H1 (cell line): Measurements from ENCODE around the gene ATP2B1. TPM values are rescaled to one million over a fixed set of nuclear protein-coding genes. Genes with fewer than 3 reads are reported as not detected.

Source experiments
- CTCF ChIA-PET: fragments of 300-600 bp; sonication (Branson Sonifier 250); formaldehyde crosslinking; loops from one replicate; lab custom pipeline; 2021; ENCODE audit not compliant: partially characterized antibody; lab: Charles Lee
- POLR2A ChIA-PET: fragments of 300-600 bp; sonication (Branson Sonifier 250); formaldehyde crosslinking; loops from one replicate; lab custom pipeline; 2021; ENCODE audit warnings: inconsistent platforms; ENCODE audit not compliant: partially characterized antibody; lab: Charles Lee
- DNase-seq, 2 experiments: peaks; one replicate each; pipeline versions ENCODE4 v3.0.0 to v3.0.0-alpha.2; 2010 to 2022; ENCODE audit warnings: low spot score in 2 of 2, low read depth in 1 of 2, mixed read lengths in 1 of 2
- FAIRE-seq: peaks from 2 replicates; lab custom pipeline; 2011; peaks lifted over from hg19 to GRCh38; lab: Jason Lieb, UNC
- H2AFZ ChIP-seq: 2 replicates; pipeline ENCODE4 v1.8.1; 2012; ENCODE audit warnings: low read length, inconsistent platforms
- H2AK5ac ChIP-seq: 2 replicates; pipeline ENCODE4 v1.6.1; 2013; ENCODE audit warnings: low read depth, low read length
- H2BK120ac ChIP-seq: replicated peaks from 2 replicates; pipeline ENCODE3; 2013; ENCODE audit warnings: low read depth, low read length, inconsistent platforms
- H2BK12ac ChIP-seq: 2 replicates; pipeline ENCODE4 v1.6.1; 2013; ENCODE audit warnings: low read depth, low read length
- H2BK15ac ChIP-seq: 2 replicates; pipeline ENCODE4 v1.6.1; 2013; ENCODE audit warnings: low read length
- H2BK20ac ChIP-seq: 2 replicates; pipeline ENCODE4 v1.6.1; 2013; ENCODE audit warnings: low read length
- H2BK5ac ChIP-seq: 2 replicates; pipeline ENCODE4 v1.6.1; 2013; ENCODE audit warnings: low read depth, low read length
- H3K14ac ChIP-seq: 2 replicates; pipeline ENCODE4 v1.6.1; 2013; ENCODE audit warnings: inconsistent platforms; ENCODE audit not compliant: insufficient read length
- H3K18ac ChIP-seq: 2 replicates; pipeline ENCODE4 v1.6.1; 2013; ENCODE audit warnings: low read length; ENCODE audit errors: extremely low read depth
- H3K23ac ChIP-seq: 2 replicates; pipeline ENCODE4 v1.6.1; 2013; ENCODE audit warnings: inconsistent platforms; ENCODE audit not compliant: insufficient read length
- H3K23me2 ChIP-seq: 2 replicates; pipeline ENCODE4 v1.6.1; 2013; ENCODE audit warnings: low read depth, low read length
- H3K27ac ChIP-seq: 2 replicates; pipeline ENCODE4 v1.6.1; 2011; ENCODE audit warnings: low read depth, low read length, inconsistent platforms
- H3K27me3 ChIP-seq, 4 experiments: replicated peaks in 1 of 4; 1 replicate in 1 of 4; 2 replicates in 3 of 4; pipeline versions ENCODE4 v1.6.1 to v1.8.1; 2011 to 2013; ENCODE audit warnings: low read length in 3 of 4, mild to moderate bottlenecking in 3 of 4, inconsistent platforms in 2 of 4, mixed read lengths in 2 of 4, moderate library complexity in 1 of 4; ENCODE audit not compliant: control insufficient read depth in 3 of 4, insufficient read depth in 3 of 4; ENCODE audit errors: extremely low read depth in 1 of 4
- H3K36me3 ChIP-seq, 4 experiments: 2 replicates each; pipeline versions ENCODE4 v1.6.1 to v1.8.1; 2011 to 2013; ENCODE audit warnings: mild to moderate bottlenecking in 4 of 4, low read length in 3 of 4, moderate library complexity in 2 of 4, control low read depth in 1 of 4, inconsistent platforms in 1 of 4; ENCODE audit not compliant: insufficient read depth in 4 of 4, control insufficient read depth in 2 of 4
- H3K4ac ChIP-seq: replicated peaks from 2 replicates; pipeline ENCODE3; 2013; ENCODE audit warnings: low read length, low read depth, mixed read lengths, inconsistent platforms; ENCODE audit not compliant: insufficient read length
- H3K4me1 ChIP-seq, 4 experiments: replicated peaks in 1 of 4; 1 replicate in 1 of 4; 2 replicates in 3 of 4; pipeline versions ENCODE4 v1.6.1 to v1.8.1; 2011 to 2013; ENCODE audit warnings: low read length in 3 of 4, inconsistent platforms in 2 of 4, mixed read lengths in 1 of 4; ENCODE audit not compliant: insufficient read depth in 4 of 4, control insufficient read depth in 3 of 4
- H3K4me2 ChIP-seq, 2 experiments: 2 replicates each; pipeline versions ENCODE4 v1.6.1 to v1.8.1; 2011 to 2013; ENCODE audit warnings: low read depth in 2 of 2, low read length in 2 of 2, control low read depth in 1 of 2, inconsistent platforms in 1 of 2, mild to moderate bottlenecking in 1 of 2; ENCODE audit not compliant: insufficient read depth in 1 of 2
- H3K4me3 ChIP-seq, 4 experiments: fragments of 200-600, 300-600 bp in 1 of 4; sonication (generic), shearing (Covaris generic), sonication (Bioruptor Twin) in 1 of 4; 2 replicates each; pipeline versions ENCODE4 v1.5.1 to v1.8.1; 2011 to 2016; ENCODE audit warnings: low read length in 4 of 4, low read depth in 3 of 4, control low read depth in 2 of 4, inconsistent platforms in 2 of 4, mild to moderate bottlenecking in 2 of 4, mixed read lengths in 1 of 4, moderate library complexity in 1 of 4; ENCODE audit not compliant: insufficient read depth in 2 of 4; ENCODE audit errors: extremely low read depth in 1 of 4
- H3K56ac ChIP-seq: replicated peaks from 2 replicates; pipeline ENCODE3; 2013; ENCODE audit warnings: low read depth, mild to moderate bottlenecking, mixed read lengths, low read length, inconsistent platforms; ENCODE audit not compliant: insufficient read length
- H3K79me1 ChIP-seq: 2 replicates; pipeline ENCODE4 v1.6.1; 2013; ENCODE audit warnings: low read depth, low read length, control low read depth
- H3K79me2 ChIP-seq, 2 experiments: 2 replicates each; pipeline versions ENCODE4 v1.6.1 to v1.8.1; 2012 to 2013; ENCODE audit warnings: low read length in 2 of 2, mild to moderate bottlenecking in 2 of 2, inconsistent platforms in 1 of 2; ENCODE audit not compliant: insufficient read depth in 2 of 2, control insufficient read depth in 1 of 2
- H3K9ac ChIP-seq, 4 experiments: replicated peaks in 1 of 4; 1 replicate in 1 of 4; 2 replicates in 3 of 4; pipeline versions ENCODE4 v1.6.1 to v1.8.1; 2011 to 2013; ENCODE audit warnings: low read depth in 3 of 4, low read length in 3 of 4, control low read depth in 2 of 4, mild to moderate bottlenecking in 2 of 4, moderate library complexity in 2 of 4, inconsistent platforms in 1 of 4; ENCODE audit errors: extremely low read depth in 1 of 4
- H3K9me3 ChIP-seq, 2 experiments: 2 replicates each; pipeline versions ENCODE4 v1.6.1 to v1.8.1; 2012 to 2013; ENCODE audit warnings: mild to moderate bottlenecking in 2 of 2, moderate library complexity in 2 of 2, control low read depth in 1 of 2, inconsistent platforms in 1 of 2, low read depth in 1 of 2, low read length in 1 of 2, mixed read lengths in 1 of 2; ENCODE audit not compliant: insufficient read depth in 2 of 2
- H4K20me1 ChIP-seq, 2 experiments: replicated peaks in 1 of 2; 2 replicates each; pipeline versions ENCODE3 to v1.8.1; 2011 to 2013; ENCODE audit warnings: inconsistent platforms in 2 of 2, low read length in 2 of 2, mild to moderate bottlenecking in 1 of 2; ENCODE audit not compliant: insufficient read depth in 2 of 2, control insufficient read depth in 1 of 2
- H4K5ac ChIP-seq: 2 replicates; pipeline ENCODE4 v1.6.1; 2013; ENCODE audit warnings: low read length, low read depth, mixed read lengths, inconsistent platforms; ENCODE audit not compliant: insufficient read length
- H4K8ac ChIP-seq: 2 replicates; pipeline ENCODE4 v1.8.0; 2013; ENCODE audit warnings: mild to moderate bottlenecking, moderate library complexity, low read length, inconsistent platforms; ENCODE audit not compliant: insufficient read depth; ENCODE audit errors: extremely low read depth
- H4K91ac ChIP-seq: replicated peaks from 2 replicates; pipeline ENCODE3; 2013; ENCODE audit warnings: low read length, mixed read lengths, inconsistent platforms; ENCODE audit not compliant: insufficient read length
- CBX5 ChIP-seq: fragments of 300-800, 300-1000 bp; sonication (generic); IDR thresholded peaks from 2 replicates; pipeline ENCODE4 v1.7.1; 2016; ENCODE audit warnings: antibody characterized with exemption, low read length, low read depth
- E2F6 ChIP-seq: IDR thresholded peaks from 2 replicates; pipeline ENCODE4 v1.6.1; 2012; ENCODE audit warnings: inconsistent platforms
- EZH2 ChIP-seq: fragments of 200-600 bp; sonication (generic); IDR thresholded peaks from 2 replicates; pipeline ENCODE4 v1.7.1; 2012; ENCODE audit warnings: low read depth, mild to moderate bottlenecking, moderate library complexity, low read length, inconsistent platforms; ENCODE audit not compliant: severe bottlenecking
- HDAC6 ChIP-seq: IDR thresholded peaks from one replicate; pipeline ENCODE4 v1.7.1; 2012; ENCODE audit warnings: low read depth, mild to moderate bottlenecking, inconsistent platforms, low read length, moderate library complexity
- KDM5A ChIP-seq: fragments of 200-600 bp; IDR thresholded peaks from 2 replicates; pipeline ENCODE4 v1.7.1; 2012; ENCODE audit warnings: mild to moderate bottlenecking, low read length, inconsistent platforms, mixed read lengths
- RBBP5 ChIP-seq: IDR thresholded peaks from 2 replicates; pipeline ENCODE4 v1.7.1; 2012; ENCODE audit warnings: low read depth, mild to moderate bottlenecking, inconsistent platforms, low read length, moderate library complexity, borderline replicate concordance
- RNF2 ChIP-seq: fragments of 200-900, 300-1000 bp; sonication (generic); IDR thresholded peaks from 2 replicates; pipeline ENCODE4 v1.7.1; 2016; ENCODE audit warnings: borderline replicate concordance, low read depth, mild to moderate bottlenecking, antibody characterized with exemption, low read length; ENCODE audit not compliant: poor library complexity, severe bottlenecking; ENCODE audit errors: missing control alignments
- RXRA ChIP-seq: IDR thresholded peaks from 2 replicates; pipeline ENCODE4 v1.6.1; 2011; ENCODE audit warnings: low read depth, mild to moderate bottlenecking, low read length, moderate library complexity; ENCODE audit not compliant: insufficient read depth
- SIN3A ChIP-seq, 2 experiments: IDR thresholded peaks in 1 of 2; conservative IDR thresholded peaks in 1 of 2; 2 replicates each; pipeline ENCODE4 v1.6.1; 2011 to 2012; ENCODE audit warnings: low read length in 2 of 2, improper control_type of control experiment in 1 of 2, low read depth in 1 of 2, mild to moderate bottlenecking in 1 of 2
- SP4 ChIP-seq: IDR thresholded peaks from 2 replicates; pipeline ENCODE4 v1.6.1; 2012; ENCODE audit warnings: low read length, inconsistent platforms
- SRF ChIP-seq: IDR thresholded peaks from 2 replicates; pipeline ENCODE4 v1.6.1; 2011; ENCODE audit warnings: mild to moderate bottlenecking, low read depth, low read length, moderate library complexity
- TAF7 ChIP-seq: optimal IDR thresholded peaks from 2 replicates; pipeline ENCODE3; 2011; ENCODE audit warnings: low read depth, mild to moderate bottlenecking, inconsistent platforms, low read length, moderate library complexity, borderline replicate concordance
- TCF12 ChIP-seq: IDR thresholded peaks from 2 replicates; pipeline ENCODE4 v1.6.1; 2011; ENCODE audit warnings: low read depth, mild to moderate bottlenecking, low read length
- TEAD4 ChIP-seq: IDR thresholded peaks from 2 replicates; pipeline ENCODE4 v1.6.1; 2012; ENCODE audit warnings: low read depth, low read length, inconsistent platforms, mixed read lengths
- polyA plus RNA-seq, 7 experiments: library from polyadenylated mRNA; depleted of rRNA in 3 of 7; stranded (reverse) in 5 of 7; unstranded in 2 of 7; fragments of >200 nt in 5 of 7; fragments of 200-250 nt in 2 of 7; gene quantifications; 1 replicate in 5 of 7; 2 replicates in 1 of 7; 4 replicates in 1 of 7; pipeline versions ENCODE4 v1.2.1 to v1.2.3, GENCODE V29; 2011 to 2013; ENCODE audit warnings: missing spikeins in 2 of 7, mixed read lengths in 2 of 7
- total RNA-seq: library from RNA; stranded (reverse); fragmentation: NEBNext Ultra II Directional; extraction: Animal tissue kit (Norgen Biotek cat#: 25700); gene quantifications from 2 replicates; pipeline ENCODE4 v1.2.1, GENCODE V29; 2021

Gene ATP2B1
- total and polyA plus RNA-seq, 2 of the 8 experiments (the other 6 are each of a cell fraction or from before 2014, with no cell fraction given): 4.3 to 32.0 TPM

- H3K27me3 ChIP-seq: no peaks in the 10 kb centered on the region
- H3K23me2 ChIP-seq: no peaks in the 10 kb centered on the region; the same call in 1 of the 2 replicates
- H3K79me2 ChIP-seq: no peaks in the 10 kb centered on the region
- no peak overlapping the region for H3K56ac ChIP-seq
- no peak overlapping the region for H3K4me2 ChIP-seq
- ChIA-PET POLR2A (no interaction called here), CTCF (interaction anchor here (0.6 kb wide), 1 partner anchor 273 kb away, joined by 3 read pairs; no protein-coding TSS in a partner anchor)
- H3K9ac ChIP-seq: no peak overlapping the region
- no peak overlapping the region for H2BK15ac ChIP-seq
- H3K79me1 ChIP-seq: no peaks in the 10 kb centered on the region
- H4K91ac ChIP-seq: no peak overlapping the region
- H3K36me3 ChIP-seq: no peaks in the 10 kb centered on the region
- no peak overlapping the region for H2BK20ac ChIP-seq
- H3K18ac ChIP-seq: no peak overlapping the region
- FAIRE-seq (no peak), DNase-seq (no peak)
- no peak overlapping the region for H4K5ac ChIP-seq
- H3K4me1 ChIP-seq: no peaks in the 10 kb centered on the region
- no peak overlapping the region for H3K4ac ChIP-seq
- H4K8ac ChIP-seq: no peak overlapping the region
- no peak overlapping the region for H3K4me3 ChIP-seq
- H2AFZ ChIP-seq: no peak overlapping the region
- no peak overlapping the region for H3K14ac ChIP-seq
- no peak overlapping the region for H2BK5ac ChIP-seq
- no peak overlapping the region for H2BK120ac ChIP-seq
- no peak overlapping the region for H3K27ac ChIP-seq
- H2AK5ac ChIP-seq: no peak overlapping the region
- no peak overlapping the region for H3K23ac ChIP-seq
- no peaks in the 10 kb centered on the region for H3K9me3 ChIP-seq
- no peaks in the 10 kb centered on the region for H4K20me1 ChIP-seq
- no peak overlapping the region for H2BK12ac ChIP-seq
- TF ChIP-seq E2F6 (no peak), EZH2 (no peak), SIN3A (conservative IDR thresholded peaks at IDR 0.05 in 1 of 2, IDR thresholded peaks at IDR 0.05 in 1 of 2; ENCODE audit: low read depth in 1 of 2, low read length in 2 of 2) (no peak), KDM5A (no peak), RXRA (no peak), SRF (no peak), CBX5 (no peak), RBBP5 (no peak), TEAD4 (no peak), HDAC6 (no peak), RNF2 (no peak), SP4 (no peak), TAF7 (no peak), TCF12 (no peak)
Measured at GRCh38 chr12:89565002-89565401, 143.6 kb downstream of the ATP2B1 start.
